ENCODE data around the gene AZGP1.
"Not testable (repeated sequence)": the region's sequence is repeated elsewhere in the genome, so short reads cannot be mapped to it uniquely, and the experiment has no call there.

GRCh38 chr7:99987306-99987705 is 11.5 kb upstream of the AZGP1 start:
- TF ChIP-seq CTCF (IDR thresholded peaks at IDR 0.05; ENCODE audit: low read length); EZH2 (IDR thresholded peaks at IDR 0.05; ENCODE audit: borderline replicate concordance, low read length): not testable (repeated sequence)
